HEK293 (cell line): Measurements from ENCODE around the gene MYOM1.

Experiments
- CTCF ChIA-PET: fragments of 350-600 bp; formaldehyde crosslinking; extraction: SDS; loops from one replicate; lab custom pipeline; 2021; ENCODE audit warnings: antibody characterized with exemption; lab: Yijun Ruan, JAX
- POLR2A ChIA-PET: fragments of 300-600 bp; formaldehyde crosslinking; extraction: SDS; loops from one replicate; lab custom pipeline; 2020; ENCODE audit warnings: antibody characterized with exemption, inconsistent platforms; lab: Yijun Ruan, JAX
- H3K27ac ChIP-seq: fragments of 200-500 bp; sonication (Bioruptor generic); 2 replicates; pipeline ENCODE4 v1.5.1; 2014; ENCODE audit warnings: low read depth, low read length, control low read depth, inconsistent platforms; ENCODE audit errors: extremely low read depth
- H3K36me3 ChIP-seq, 2 experiments: fragments of 200-500 bp in 1 of 2; sonication (Bioruptor generic) in 1 of 2; 1 replicate in 1 of 2; 2 replicates in 1 of 2; pipeline ENCODE4 v1.5.1; 2014 to 2017; ENCODE audit warnings: inconsistent platforms in 2 of 2, low read length in 2 of 2; ENCODE audit not compliant: control insufficient read depth in 2 of 2, insufficient read depth in 1 of 2
- H3K4me1 ChIP-seq: fragments of 200-500 bp; sonication (Bioruptor generic); 2 replicates; pipeline ENCODE4 v1.5.1; 2014; ENCODE audit warnings: mild to moderate bottlenecking, low read length, inconsistent platforms; ENCODE audit not compliant: control insufficient read depth, insufficient read depth
- H3K4me3 ChIP-seq: 2 replicates; pipeline ENCODE4 v1.5.1; 2011; ENCODE audit warnings: low read depth, mild to moderate bottlenecking, control low read depth, low read length, moderate library complexity
- H3K9me3 ChIP-seq: fragments of 200-500 bp; sonication (Bioruptor generic); 2 replicates; pipeline ENCODE4 v1.5.1; 2014; ENCODE audit warnings: low read depth, low read length, inconsistent platforms; ENCODE audit not compliant: control insufficient read depth, insufficient read depth
- FEZF1 ChIP-seq: fragments of 450-650 bp; formaldehyde crosslinking; IDR thresholded peaks from 2 replicates; pipeline ENCODE4 v1.5.1; 2016; ENCODE audit warnings: missing biosample characterization, missing genetic modification characterization
- GLI4 ChIP-seq: fragments of 450-650 bp; formaldehyde crosslinking; IDR thresholded peaks from 2 replicates; pipeline ENCODE4 v1.5.1; 2016; ENCODE audit warnings: missing biosample characterization, missing genetic modification characterization
- GLIS2 ChIP-seq: fragments of 450-650 bp; formaldehyde crosslinking; IDR thresholded peaks from 2 replicates; pipeline ENCODE4 v1.5.1; 2016; ENCODE audit warnings: missing biosample characterization, missing genetic modification characterization
- HOXA7 ChIP-seq: sonication (generic); formaldehyde crosslinking; IDR thresholded peaks from 2 replicates; pipeline ENCODE4 v1.8.1; 2022; ENCODE audit warnings: missing genetic modification reagents, borderline replicate concordance
- HOXD13 ChIP-seq: sonication (generic); formaldehyde crosslinking; IDR thresholded peaks from 2 replicates; pipeline ENCODE4 v1.8.0; 2022; ENCODE audit warnings: missing genetic modification reagents, borderline replicate concordance
- KLF1 ChIP-seq: fragments of 450-650 bp; formaldehyde crosslinking; IDR thresholded peaks from 2 replicates; pipeline ENCODE4 v1.5.1; 2016; ENCODE audit warnings: missing biosample characterization, missing genetic modification characterization
- MYNN ChIP-seq: fragments of 450-650 bp; formaldehyde crosslinking; IDR thresholded peaks from 2 replicates; pipeline ENCODE4 v1.5.1; 2016; ENCODE audit warnings: missing biosample characterization, missing genetic modification characterization, borderline replicate concordance
- MZF1 ChIP-seq: fragments of 450-650 bp; formaldehyde crosslinking; IDR thresholded peaks from 2 replicates; pipeline ENCODE4 v1.5.1; 2017; ENCODE audit warnings: missing biosample characterization, missing genetic modification characterization, borderline replicate concordance
- SALL2 ChIP-seq: fragments of 450-650 bp; formaldehyde crosslinking; IDR thresholded peaks from 2 replicates; pipeline ENCODE4 v1.5.0; 2017; ENCODE audit warnings: missing biosample characterization, mild to moderate bottlenecking, missing genetic modification characterization, borderline replicate concordance
- TRIM28 ChIP-seq: IDR thresholded peaks from 2 replicates; pipeline ENCODE4 v1.6.1; 2011; ENCODE audit warnings: low read length, control low read depth, borderline replicate concordance
- WT1 ChIP-seq: fragments of 450-650 bp; formaldehyde crosslinking; IDR thresholded peaks from 2 replicates; pipeline ENCODE4 v1.5.1; 2016; ENCODE audit warnings: missing biosample characterization, missing genetic modification characterization
- ZEB2 ChIP-seq: fragments of 450-650 bp; formaldehyde crosslinking; IDR thresholded peaks from 2 replicates; pipeline ENCODE4 v1.5.1; 2016; ENCODE audit warnings: missing biosample characterization, missing genetic modification characterization
- ZNF248 ChIP-seq: fragments of 450-650 bp; formaldehyde crosslinking; IDR thresholded peaks from 2 replicates; pipeline ENCODE4 v1.5.1; 2017; ENCODE audit warnings: missing biosample characterization, missing genetic modification characterization
- ZNF324 ChIP-seq: fragments of 450-650 bp; formaldehyde crosslinking; IDR thresholded peaks from 2 replicates; pipeline ENCODE4 v1.5.1; 2016; ENCODE audit warnings: missing biosample characterization, missing genetic modification characterization
- ZNF391 ChIP-seq: fragments of 450-650 bp; formaldehyde crosslinking; IDR thresholded peaks from 2 replicates; pipeline ENCODE4 v1.5.1; 2016; ENCODE audit warnings: low read depth, missing biosample characterization, missing genetic modification characterization, borderline replicate concordance
- ZNF416 ChIP-seq: fragments of 450-650 bp; formaldehyde crosslinking; IDR thresholded peaks from 2 replicates; pipeline ENCODE4 v1.5.1; 2016; ENCODE audit warnings: missing biosample characterization, missing genetic modification characterization
- ZNF426 ChIP-seq: fragments of 450-650 bp; formaldehyde crosslinking; IDR thresholded peaks from 2 replicates; pipeline ENCODE4 v1.5.1; 2017; ENCODE audit warnings: missing biosample characterization, missing genetic modification characterization, mild to moderate bottlenecking, inconsistent platforms, moderate library complexity
- ZNF747 ChIP-seq: fragments of 450-650 bp; formaldehyde crosslinking; IDR thresholded peaks from 2 replicates; pipeline ENCODE4 v1.5.1; 2016; ENCODE audit warnings: missing biosample characterization, missing genetic modification characterization
- ZNF830 ChIP-seq: fragments of 450-650 bp; IDR thresholded peaks from 2 replicates; pipeline ENCODE4 v1.5.0; 2018; ENCODE audit warnings: missing biosample characterization, missing genetic modification characterization, low read depth, mild to moderate bottlenecking, moderate library complexity
- TF ChIP-seq, protein P1 (sequence below): fragments of 450-650 bp; formaldehyde crosslinking; IDR thresholded peaks from 2 replicates; pipeline ENCODE4 v1.5.1; 2016; ENCODE audit warnings: missing biosample characterization, missing genetic modification characterization
- TF ChIP-seq, protein P2 (sequence below): fragments of 450-650 bp; formaldehyde crosslinking; IDR thresholded peaks from 2 replicates; pipeline ENCODE4 v1.5.1; 2016; ENCODE audit warnings: missing biosample characterization, missing genetic modification characterization
- TF ChIP-seq, protein P3 (sequence below): fragments of 450-650 bp; formaldehyde crosslinking; IDR thresholded peaks from 2 replicates; pipeline ENCODE4; 2016; ENCODE audit warnings: missing biosample characterization, missing genetic modification characterization
- TF ChIP-seq, protein P4 (sequence below): fragments of 450-650 bp; formaldehyde crosslinking; IDR thresholded peaks from 2 replicates; pipeline ENCODE4 v1.5.1; 2016; ENCODE audit warnings: missing biosample characterization, missing genetic modification characterization, low read depth
- TF ChIP-seq, protein P5 (sequence below): fragments of 450-650 bp; formaldehyde crosslinking; conservative IDR thresholded peaks from 2 replicates; pipeline ENCODE4 v1.5.1; 2016; ENCODE audit warnings: low read depth, missing biosample characterization, missing genetic modification characterization

Gene MYOM1

DNA sequence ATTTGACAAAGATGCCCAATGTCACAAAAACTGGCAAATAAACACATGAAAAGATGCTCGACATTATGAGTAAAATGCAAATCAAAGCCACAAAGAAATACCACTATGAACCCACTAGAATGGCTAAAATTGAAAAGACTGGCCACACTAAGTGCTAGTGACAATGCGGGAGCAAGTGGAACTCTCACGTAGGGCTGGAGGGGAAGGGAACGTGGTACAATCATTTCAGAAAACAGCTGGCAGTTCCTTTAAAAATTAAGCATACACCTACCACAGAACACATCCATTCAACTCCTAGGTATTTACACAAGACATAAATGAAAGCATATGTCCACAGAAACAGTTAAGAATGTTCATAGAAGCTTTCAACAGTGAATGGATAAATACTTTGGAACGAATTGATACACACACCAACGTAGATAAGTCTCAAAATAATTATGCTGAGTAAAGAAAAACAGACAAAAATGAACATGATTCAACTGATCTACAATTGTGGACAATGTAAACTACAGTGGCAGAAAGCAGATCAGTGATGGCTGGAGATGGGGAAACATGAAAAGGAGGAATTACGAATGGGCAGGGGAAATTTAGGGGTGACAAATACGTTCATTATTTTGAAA lies 71.7 kb downstream of the MYOM1 start:
- POLR2A ChIA-PET, result no interaction called here
- Histone ChIP-seq H3K4me3 (no peak overlapping the region), H3K27ac (no peak overlapping the region), H3K36me3 (no peaks in the 10 kb centered on the region), H3K4me1 (no peaks in the 10 kb centered on the region), H3K9me3 (no peaks in the 10 kb centered on the region)
- CTCF ChIA-PET, result interaction anchor here (1.1 to 2.0 kb wide), 3 partner anchors 17 to 154 kb away, joined by 3 to 8 read pairs (median 4); no protein-coding TSS in a partner anchor
- no peak for TF ChIP-seq WT1 (tag by site-specific recombination)
- no peak for TF ChIP-seq ZNF248 (tag by site-specific recombination)
- TF ChIP-seq, protein P1, sequence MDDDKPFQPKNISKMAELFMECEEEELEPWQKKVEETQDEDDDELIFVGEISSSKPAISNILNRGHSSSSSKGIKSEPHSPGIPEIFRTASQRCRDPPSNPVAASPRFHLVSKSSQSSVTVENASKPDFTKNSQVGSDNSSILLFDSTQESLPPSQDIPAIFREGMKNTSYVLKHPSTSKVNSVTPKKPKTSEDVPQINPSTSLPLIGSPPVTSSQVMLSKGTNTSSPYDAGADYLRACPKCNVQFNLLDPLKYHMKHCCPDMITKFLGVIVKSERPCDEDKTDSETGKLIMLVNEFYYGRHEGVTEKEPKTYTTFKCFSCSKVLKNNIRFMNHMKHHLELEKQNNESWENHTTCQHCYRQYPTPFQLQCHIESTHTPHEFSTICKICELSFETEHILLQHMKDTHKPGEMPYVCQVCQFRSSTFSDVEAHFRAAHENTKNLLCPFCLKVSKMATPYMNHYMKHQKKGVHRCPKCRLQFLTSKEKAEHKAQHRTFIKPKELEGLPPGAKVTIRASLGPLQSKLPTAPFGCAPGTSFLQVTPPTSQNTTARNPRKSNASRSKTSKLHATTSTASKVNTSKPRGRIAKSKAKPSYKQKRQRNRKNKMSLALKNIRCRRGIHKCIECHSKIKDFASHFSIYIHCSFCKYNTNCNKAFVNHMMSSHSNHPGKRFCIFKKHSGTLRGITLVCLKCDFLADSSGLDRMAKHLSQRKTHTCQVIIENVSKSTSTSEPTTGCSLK, result no peak
- no peak for TF ChIP-seq ZNF391 (tag by site-specific recombination)
- TF ChIP-seq FEZF1 (tag by site-specific recombination), result no peak
- TF ChIP-seq, protein P2, sequence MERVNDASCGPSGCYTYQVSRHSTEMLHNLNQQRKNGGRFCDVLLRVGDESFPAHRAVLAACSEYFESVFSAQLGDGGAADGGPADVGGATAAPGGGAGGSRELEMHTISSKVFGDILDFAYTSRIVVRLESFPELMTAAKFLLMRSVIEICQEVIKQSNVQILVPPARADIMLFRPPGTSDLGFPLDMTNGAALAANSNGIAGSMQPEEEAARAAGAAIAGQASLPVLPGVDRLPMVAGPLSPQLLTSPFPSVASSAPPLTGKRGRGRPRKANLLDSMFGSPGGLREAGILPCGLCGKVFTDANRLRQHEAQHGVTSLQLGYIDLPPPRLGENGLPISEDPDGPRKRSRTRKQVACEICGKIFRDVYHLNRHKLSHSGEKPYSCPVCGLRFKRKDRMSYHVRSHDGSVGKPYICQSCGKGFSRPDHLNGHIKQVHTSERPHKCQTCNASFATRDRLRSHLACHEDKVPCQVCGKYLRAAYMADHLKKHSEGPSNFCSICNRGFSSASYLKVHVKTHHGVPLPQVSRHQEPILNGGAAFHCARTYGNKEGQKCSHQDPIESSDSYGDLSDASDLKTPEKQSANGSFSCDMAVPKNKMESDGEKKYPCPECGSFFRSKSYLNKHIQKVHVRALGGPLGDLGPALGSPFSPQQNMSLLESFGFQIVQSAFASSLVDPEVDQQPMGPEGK, result no peak
- TF ChIP-seq SALL2 (tag by site-specific recombination), result no peak
- no peak for TF ChIP-seq HOXA7 (CRISPR knock-in tag)
- TF ChIP-seq TRIM28, result no peak
- TF ChIP-seq, protein P3, sequence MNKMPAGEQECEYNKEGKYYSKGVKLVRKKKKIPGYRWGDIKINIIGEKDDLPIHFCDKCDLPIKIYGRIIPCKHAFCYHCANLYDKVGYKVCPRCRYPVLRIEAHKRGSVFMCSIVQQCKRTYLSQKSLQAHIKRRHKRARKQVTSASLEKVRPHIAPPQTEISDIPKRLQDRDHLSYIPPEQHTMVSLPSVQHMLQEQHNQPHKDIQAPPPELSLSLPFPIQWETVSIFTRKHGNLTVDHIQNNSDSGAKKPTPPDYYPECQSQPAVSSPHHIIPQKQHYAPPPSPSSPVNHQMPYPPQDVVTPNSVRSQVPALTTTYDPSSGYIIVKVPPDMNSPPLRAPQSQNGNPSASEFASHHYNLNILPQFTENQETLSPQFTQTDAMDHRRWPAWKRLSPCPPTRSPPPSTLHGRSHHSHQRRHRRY, result no peak
- TF ChIP-seq GLIS2 (tag by site-specific recombination), result no peak
- no peak for TF ChIP-seq ZNF830 (tag by site-specific recombination)
- TF ChIP-seq, protein P4, sequence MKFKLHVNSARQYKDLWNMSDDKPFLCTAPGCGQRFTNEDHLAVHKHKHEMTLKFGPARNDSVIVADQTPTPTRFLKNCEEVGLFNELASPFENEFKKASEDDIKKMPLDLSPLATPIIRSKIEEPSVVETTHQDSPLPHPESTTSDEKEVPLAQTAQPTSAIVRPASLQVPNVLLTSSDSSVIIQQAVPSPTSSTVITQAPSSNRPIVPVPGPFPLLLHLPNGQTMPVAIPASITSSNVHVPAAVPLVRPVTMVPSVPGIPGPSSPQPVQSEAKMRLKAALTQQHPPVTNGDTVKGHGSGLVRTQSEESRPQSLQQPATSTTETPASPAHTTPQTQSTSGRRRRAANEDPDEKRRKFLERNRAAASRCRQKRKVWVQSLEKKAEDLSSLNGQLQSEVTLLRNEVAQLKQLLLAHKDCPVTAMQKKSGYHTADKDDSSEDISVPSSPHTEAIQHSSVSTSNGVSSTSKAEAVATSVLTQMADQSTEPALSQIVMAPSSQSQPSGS (tag by site-specific recombination), result no peak
- TF ChIP-seq KLF1 (tag by site-specific recombination), result no peak
- TF ChIP-seq ZNF324 (tag by site-specific recombination), result no peak
- no peak for TF ChIP-seq GLI4 (tag by site-specific recombination)

DNA sequence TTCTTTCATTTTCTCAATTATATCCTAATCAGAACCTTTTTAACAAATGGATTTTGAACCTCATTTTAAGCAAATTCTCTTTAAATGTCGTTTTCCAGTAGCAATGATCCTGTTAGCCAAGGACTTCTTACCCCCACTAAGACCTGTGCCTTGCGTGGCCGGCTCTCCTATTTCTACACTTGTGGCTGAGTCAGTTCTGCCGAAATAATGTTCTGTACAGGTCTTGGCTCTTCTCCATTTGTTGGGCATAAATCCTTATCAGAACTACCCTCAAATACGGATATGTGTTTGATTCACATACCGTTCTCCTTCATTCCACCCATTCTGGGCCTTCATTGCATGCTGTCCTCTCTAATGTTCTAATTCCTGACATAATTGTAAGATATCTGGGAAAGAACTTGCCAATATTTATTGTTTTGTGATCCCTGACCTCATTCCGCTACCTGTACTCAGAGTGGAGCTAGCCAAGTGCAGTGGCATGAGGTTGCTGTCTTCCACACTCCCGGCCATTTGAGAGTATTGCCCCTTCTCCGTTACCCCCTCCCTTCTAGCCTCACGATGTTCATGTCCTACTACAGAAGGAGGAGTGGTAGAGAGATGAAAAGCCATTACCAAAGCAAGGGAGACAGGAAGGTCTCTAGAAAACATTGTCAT lies 78.7 kb downstream of the MYOM1 start:
- no peak overlapping the region for H3K4me3 ChIP-seq
- no peaks in the 10 kb centered on the region for H3K4me1 ChIP-seq
- CTCF ChIA-PET, result interaction anchor here (0.6 kb wide), 1 partner anchor 39 kb away, joined by 3 read pairs; no protein-coding TSS in a partner anchor
- no peaks in the 10 kb centered on the region for H3K9me3 ChIP-seq
- no peaks in the 10 kb centered on the region for H3K36me3 ChIP-seq
- H3K27ac ChIP-seq, result no peak overlapping the region
- POLR2A ChIA-PET, result no interaction called here
- TF ChIP-seq ZEB2 (no peak), HOXA7 (CRISPR knock-in tag) (no peak), ZNF416 (tag by site-specific recombination) (no peak), ZNF747 (no peak), ZNF426 (tag by site-specific recombination) (no peak), MYNN (no peak), MZF1 (tag by site-specific recombination) (no peak), HOXD13 (CRISPR knock-in tag) (no peak)
- TF ChIP-seq, protein P5, sequence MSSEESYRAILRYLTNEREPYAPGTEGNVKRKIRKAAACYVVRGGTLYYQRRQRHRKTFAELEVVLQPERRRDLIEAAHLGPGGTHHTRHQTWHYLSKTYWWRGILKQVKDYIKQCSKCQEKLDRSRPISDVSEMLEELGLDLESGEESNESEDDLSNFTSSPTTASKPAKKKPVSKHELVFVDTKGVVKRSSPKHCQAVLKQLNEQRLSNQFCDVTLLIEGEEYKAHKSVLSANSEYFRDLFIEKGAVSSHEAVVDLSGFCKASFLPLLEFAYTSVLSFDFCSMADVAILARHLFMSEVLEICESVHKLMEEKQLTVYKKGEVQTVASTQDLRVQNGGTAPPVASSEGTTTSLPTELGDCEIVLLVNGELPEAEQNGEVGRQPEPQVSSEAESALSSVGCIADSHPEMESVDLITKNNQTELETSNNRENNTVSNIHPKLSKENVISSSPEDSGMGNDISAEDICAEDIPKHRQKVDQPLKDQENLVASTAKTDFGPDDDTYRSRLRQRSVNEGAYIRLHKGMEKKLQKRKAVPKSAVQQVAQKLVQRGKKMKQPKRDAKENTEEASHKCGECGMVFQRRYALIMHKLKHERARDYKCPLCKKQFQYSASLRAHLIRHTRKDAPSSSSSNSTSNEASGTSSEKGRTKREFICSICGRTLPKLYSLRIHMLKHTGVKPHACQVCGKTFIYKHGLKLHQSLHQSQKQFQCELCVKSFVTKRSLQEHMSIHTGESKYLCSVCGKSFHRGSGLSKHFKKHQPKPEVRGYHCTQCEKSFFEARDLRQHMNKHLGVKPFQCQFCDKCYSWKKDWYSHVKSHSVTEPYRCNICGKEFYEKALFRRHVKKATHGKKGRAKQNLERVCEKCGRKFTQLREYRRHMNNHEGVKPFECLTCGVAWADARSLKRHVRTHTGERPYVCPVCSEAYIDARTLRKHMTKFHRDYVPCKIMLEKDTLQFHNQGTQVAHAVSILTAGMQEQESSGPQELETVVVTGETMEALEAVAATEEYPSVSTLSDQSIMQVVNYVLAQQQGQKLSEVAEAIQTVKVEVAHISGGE, result no peak
